NCI-H2196 treated with DMSO at 0.1 percent for 48 hours (cell line): ENCODE data around the gene PYDC1.
"Not testable (repeated sequence)": the region's sequence is repeated elsewhere in the genome, so short reads cannot be mapped to it uniquely, and the experiment has no call there.

Experiments
- DNase-seq: peaks from one replicate; lab custom pipeline; 2025; ENCODE audit not compliant: unreplicated experiment; lab: John Stamatoyannopoulos, UW

The PYDC1 gene

DNA sequence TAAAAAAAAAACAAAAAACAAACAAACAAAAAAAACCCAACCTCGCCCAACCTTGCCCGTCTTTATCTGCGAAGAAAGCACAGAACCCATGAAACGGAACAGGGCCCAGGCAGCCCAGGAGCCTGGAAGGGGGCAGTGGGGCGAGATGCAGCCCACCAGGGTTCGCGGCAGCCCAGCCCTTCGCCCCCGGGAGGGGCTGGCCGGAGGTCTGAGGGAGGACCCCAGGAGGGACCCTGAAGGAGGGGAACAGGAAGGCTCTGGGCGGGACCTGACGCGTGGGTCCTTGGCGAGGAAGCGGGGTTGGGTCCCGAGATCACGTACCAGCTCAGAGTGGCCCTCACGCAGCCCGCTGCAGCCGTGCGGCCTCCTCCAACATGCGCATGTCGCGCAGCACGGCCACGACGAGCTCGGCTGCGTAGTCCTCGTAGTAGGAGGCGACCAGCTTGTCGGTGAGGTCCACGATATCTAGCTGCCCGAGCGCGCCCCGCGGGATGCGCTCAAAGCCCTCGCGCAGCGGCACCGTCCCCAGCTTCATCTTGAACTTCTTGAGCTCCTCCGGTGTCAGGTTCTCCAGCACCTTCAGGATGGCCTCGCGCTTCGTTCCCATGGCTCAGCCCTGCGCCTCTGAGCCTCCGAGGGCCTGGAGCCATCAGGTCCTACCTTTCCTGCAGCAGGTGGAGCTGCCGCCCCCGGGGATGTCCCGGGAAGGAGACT, at the start of gene PYDC1:
Gene PYDC1, minus strand, starts transcription at position 714 of the 714 bp plus-strand sequence. Its CDS starts 107 bp downstream, at position 607.
- DNase-seq, result no peak

GRCh38 chr16:31265329-31266245, 48.7 kb upstream of the PYDC1 start:
- DNase-seq, result no peak

GRCh38 chr16:31262084-31262483, 45.1 kb upstream of the PYDC1 start:
- no peak for DNase-seq

- DNase-seq, result no peak
Measured at GRCh38 chr16:31260136-31260931, 43.4 kb upstream of the PYDC1 start.

DNA sequence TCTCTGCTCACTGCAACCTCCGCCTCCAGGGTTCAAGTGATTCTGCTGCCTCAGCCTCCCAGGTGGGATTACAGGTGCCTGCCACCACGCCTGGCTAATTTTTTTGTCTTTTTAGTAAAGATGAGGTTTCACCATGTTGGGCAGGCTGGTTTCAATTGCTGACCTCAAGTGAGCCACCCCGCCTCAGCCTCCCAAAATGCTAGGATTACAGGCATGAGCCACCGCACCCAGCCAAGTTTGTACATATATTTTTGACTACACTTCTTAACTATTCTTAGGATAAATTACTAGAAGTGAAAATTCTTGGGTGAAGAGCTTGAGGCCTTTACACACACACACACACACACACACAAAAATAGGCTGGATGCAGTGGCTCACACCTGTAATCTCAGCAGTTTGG, 41.4 kb upstream of the PYDC1 start:
- DNase-seq, result no peak

GRCh38 chr16:31256466-31256865, 39.5 kb upstream of the PYDC1 start:
- no peak for DNase-seq

DNA sequence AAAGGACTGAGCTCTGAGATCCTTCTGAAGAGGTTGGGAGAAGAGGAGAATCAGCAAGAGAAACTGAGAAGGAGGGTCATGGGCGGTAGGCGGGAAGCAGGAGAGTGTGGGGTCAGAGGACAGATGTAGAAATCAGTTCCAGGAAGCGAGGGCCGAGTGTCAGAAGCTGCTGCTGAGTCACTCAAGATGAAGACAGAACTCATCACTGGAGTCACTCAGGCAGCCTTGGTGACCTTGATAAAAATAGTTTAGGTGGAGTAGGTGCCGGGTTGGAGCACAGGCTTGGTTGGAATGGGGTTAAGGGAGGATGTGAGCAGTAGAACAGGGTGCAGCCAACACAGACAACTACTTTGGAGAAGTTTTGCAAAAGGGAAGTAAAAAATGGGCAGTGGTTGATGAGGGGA, 36.7 kb upstream of the PYDC1 start:
- no peak for DNase-seq

GRCh38 chr16:31251435-31251834, 34.5 kb upstream of the PYDC1 start:
- no peak for DNase-seq

DNA sequence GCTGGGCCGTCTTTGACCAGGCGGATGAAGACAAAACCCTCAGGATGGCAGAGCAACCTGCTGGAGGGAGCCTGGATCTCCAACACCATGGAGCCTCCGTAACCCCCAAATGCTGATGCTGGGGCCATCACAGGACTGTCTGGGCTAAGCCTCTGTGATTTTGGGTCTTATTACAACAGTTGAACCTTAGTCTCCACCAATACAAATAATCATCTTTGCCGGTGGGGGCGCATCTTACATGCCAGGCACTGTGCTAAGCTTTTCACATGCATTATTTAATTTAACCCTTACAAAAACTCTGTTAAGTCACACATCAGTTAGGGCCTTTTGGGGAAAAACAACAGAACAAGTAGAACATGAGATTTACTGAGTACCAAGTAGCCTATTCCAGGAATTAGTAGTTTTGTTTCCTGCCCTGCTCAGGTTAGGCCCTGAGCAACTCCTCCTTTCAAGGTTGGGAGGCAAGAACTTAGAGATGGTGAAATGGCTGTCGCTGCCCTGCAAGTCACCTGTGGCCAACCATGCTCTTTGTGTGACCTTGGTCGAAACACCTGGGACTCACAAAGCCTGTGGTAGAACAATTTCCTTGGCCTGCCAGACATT, 33.9 kb upstream of the PYDC1 start:
- no peak for DNase-seq

DNA sequence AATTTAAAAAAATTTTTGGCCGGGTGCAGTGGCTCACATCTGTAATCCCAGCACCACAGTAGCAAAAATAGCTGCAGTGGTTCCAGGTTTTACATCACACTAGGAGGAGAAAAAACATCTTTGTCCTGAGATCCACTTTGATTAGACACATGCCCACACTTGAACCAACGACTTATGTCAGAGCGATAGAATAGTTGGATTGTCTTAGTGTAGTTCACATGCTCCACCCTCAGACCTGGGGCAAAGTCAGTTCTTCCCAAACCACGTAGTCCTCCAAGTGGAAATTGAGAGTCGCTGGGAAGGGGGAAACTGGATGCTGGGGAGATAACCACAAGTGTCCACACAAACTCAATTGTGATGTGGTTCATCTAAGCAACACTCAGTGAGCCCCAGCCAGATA, 31.4 kb upstream of the PYDC1 start:
- DNase-seq, result no peak

DNA sequence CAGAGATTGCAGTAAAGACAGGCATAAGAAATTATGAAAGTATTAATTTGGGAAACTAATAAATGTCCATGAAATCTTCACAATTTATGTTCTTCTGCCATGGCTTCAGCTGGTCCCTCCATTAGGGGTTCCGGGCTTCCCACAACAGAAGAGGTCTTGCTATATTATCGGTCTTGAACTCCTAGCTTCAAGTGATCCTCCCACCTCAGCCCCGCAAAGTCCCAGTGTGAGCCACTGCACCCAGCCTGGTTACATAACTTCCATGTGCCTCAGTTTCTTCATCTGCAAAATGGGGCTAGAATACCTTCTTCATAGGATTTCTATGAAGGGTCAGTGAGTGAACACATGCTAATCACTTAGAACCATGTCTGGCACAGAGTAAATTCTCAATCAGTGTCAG, 29.4 kb upstream of the PYDC1 start:
- DNase-seq, result no peak

- not testable (repeated sequence) for DNase-seq
Measured at GRCh38 chr16:31245598-31245997, 28.7 kb upstream of the PYDC1 start.

GRCh38 chr16:31243734-31244670, 27.1 kb upstream of the PYDC1 start:
- no peak for DNase-seq

DNA sequence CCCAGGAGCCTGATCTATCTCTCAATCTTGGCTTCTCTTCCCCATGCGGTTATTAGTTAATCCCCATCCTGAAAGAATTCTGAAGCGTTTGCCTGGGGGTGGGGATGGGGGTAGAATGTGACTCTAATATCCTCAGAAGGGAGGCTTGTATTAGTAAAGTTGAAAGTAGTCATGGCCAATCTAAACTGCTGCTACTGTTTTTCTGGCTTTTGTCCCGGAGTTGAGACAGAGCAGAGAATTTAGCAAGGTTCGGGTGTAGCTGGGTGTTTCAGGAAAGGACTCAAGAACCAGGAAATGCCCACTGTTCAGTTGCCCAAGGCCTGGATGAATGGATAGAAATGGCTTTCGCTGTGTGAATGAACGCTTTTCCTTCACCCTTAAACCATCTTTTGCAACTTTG, 25.3 kb upstream of the PYDC1 start:
- DNase-seq, result no peak

DNA sequence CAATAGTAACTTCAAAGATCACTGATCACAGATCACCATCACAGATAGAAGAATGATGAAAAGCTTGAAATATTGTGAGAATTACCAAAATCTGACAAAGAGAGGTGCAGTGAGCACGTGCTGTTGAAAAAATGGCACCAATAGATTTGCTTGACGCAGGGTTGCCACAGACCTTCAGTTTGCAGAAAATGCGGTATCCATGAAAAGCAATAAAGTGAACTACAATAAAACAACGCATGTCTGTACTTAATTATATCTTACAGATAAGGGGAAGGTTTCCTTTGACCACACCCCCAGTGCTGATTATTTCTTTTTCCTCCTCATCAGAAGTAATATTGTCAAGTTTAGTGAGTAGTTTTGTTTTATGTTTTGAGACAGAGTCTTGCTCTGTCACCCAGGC, 21.1 kb upstream of the PYDC1 start:
- no peak for DNase-seq

DNA sequence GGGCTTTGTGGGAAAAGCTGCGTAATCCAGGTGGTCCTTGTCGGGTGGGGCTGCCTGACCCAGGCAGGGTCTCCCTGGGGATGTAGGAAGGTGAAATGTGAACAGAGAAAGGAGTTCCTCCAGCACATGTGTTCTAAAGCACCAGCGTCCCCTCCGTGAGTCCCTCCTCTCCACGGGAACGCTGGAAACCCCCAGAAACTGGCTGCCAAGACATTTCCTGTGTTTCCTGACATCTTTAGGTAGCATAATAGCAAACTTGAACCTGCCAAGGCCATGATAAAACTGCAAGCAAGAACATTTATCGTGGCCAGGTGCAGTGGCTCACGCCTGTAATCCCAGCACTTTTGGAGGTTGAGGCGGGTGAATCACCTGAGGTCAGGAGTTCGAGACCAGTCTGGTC, 12.6 kb upstream of the PYDC1 start:
- DNase-seq, result no peak

DNA sequence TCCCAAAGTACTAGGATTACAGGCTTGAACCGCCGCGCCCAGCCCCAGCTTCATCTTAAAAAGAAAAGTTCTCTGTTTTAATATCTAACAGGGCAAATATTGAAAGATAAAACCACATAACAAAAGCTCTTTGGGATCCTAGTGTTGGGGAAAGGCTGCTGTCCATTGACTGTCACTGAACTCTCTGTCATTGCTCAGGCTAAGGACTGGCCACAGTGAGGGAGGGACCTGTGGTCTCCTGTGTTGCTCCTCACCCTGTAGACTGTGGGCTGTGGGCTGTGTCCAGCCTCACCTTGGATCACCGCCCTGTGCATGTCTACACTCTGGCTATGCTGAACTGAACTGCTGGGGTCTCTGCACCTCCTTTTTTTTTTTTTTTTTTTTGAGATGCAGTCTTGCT, 11.3 kb upstream of the PYDC1 start:
- DNase-seq, result no peak

DNA sequence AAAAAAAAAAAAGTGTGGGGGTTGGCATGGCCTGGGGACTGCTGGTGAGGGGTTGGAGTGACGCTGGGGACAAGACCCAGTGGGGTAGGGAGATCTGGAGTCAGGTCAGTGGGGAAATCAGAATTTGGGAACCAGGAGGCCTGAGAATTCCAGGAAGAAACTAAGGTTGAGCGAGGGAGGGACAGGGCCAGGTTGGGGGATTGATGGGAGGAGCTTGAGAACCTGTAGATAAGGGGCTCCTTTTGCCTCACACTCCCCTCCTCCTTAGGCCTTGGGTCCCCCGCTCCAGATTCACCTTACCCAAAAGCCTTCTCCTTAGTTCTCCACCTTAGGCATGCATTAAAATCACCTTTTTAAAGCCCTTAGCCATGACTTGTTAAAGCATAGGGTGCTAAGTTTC, 8.3 kb upstream of the PYDC1 start:
- no peak for DNase-seq

DNA sequence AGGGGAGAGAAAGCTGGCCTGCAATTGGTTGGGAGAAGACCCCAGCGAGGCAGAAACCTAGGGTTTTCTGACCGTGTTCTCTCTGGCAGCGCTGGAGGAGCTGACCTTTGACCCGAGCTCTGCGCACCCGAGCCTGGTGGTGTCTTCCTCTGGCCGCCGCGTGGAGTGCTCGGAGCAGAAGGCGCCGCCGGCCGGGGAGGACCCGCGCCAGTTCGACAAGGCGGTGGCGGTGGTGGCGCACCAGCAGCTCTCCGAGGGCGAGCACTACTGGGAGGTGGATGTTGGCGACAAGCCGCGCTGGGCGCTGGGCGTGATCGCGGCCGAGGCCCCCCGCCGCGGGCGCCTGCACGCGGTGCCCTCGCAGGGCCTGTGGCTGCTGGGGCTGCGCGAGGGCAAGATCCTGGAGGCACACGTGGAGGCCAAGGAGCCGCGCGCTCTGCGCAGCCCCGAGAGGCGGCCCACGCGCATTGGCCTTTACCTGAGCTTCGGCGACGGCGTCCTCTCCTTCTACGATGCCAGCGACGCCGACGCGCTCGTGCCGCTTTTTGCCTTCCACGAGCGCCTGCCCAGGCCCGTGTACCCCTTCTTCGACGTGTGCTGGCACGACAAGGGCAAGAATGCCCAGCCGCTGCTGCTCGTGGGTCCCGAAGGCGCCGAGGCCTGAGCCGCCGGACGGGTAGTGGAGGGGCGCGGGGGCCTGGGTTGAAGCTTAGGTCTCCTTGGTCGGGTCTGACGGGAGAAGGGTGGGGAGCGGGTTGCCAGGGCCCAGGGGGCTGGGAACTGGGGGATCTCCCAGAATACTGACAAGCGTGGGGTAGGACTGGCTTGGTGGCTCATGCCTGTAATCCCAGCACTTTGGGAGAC, 7.4 kb upstream of the PYDC1 start:
- no peak for DNase-seq
